ENCODE results near the gene ARHGAP31.

ARHGAP31 gene

GRCh38 chr3:119436977-119437376, 142.8 kb downstream of the ARHGAP31 start:
- Histone ChIP-seq H3K4me3 (ENCODE audit: low read length) (no peak overlapping the region), H3K9me3 (ENCODE audit: control insufficient read depth, insufficient read depth, low read length) (no peaks in the 10 kb centered on the region), H3K36me3 (ENCODE audit: control insufficient read depth, low read length) (peaks cover 65% of the 10 kb centered on the region), H3K4me2 (ENCODE audit: low read length) (no peak overlapping the region), H3F3A (ENCODE audit: control insufficient read depth, insufficient read depth) (no peaks in the 10 kb centered on the region), H3K27me3 (ENCODE audit: control insufficient read depth, low read length) (no peaks in the 10 kb centered on the region), H3K79me2 (ENCODE audit: control insufficient read depth, low read length) (no peaks in the 10 kb centered on the region), H3K4me1 (ENCODE audit: control insufficient read depth, low read length) (no peaks in the 10 kb centered on the region), H4K20me1 (ENCODE audit: control insufficient read depth, insufficient read depth, low read depth, low read length) (no peaks in the 10 kb centered on the region), H3K27ac (ENCODE audit: low read depth, low read length) (no peak overlapping the region), H3K9me2 (replicated peaks; ENCODE audit: control insufficient read depth, low read length) (no peaks in the 10 kb centered on the region)
- TF ChIP-seq EZH2phosphoT487 (IDR thresholded peaks at IDR 0.05; ENCODE audit: borderline replicate concordance, low read length) (no peak), CTCF (IDR thresholded peaks at IDR 0.05; ENCODE audit: low read depth, low read length, poor library complexity, severe bottlenecking) (no peak)

- H3K27ac ChIP-seq (ENCODE audit: low read depth, low read length), result no peak overlapping the region
- TF ChIP-seq CTCF (IDR thresholded peaks at IDR 0.05; ENCODE audit: low read depth, low read length, poor library complexity, severe bottlenecking), result no peak
- no peak for TF ChIP-seq EZH2phosphoT487 (IDR thresholded peaks at IDR 0.05; ENCODE audit: borderline replicate concordance, low read length)
- H3K79me2 ChIP-seq (ENCODE audit: control insufficient read depth, low read length), result no peaks in the 10 kb centered on the region
- no peaks in the 10 kb centered on the region for H3K27me3 ChIP-seq (ENCODE audit: control insufficient read depth, low read length)
- H3F3A ChIP-seq (ENCODE audit: control insufficient read depth, insufficient read depth), result no peaks in the 10 kb centered on the region
- H3K9me3 ChIP-seq (ENCODE audit: control insufficient read depth, insufficient read depth, low read length), result no peaks in the 10 kb centered on the region
- H3K4me1 ChIP-seq (ENCODE audit: control insufficient read depth, low read length), result no peaks in the 10 kb centered on the region
- peaks cover 67% of the 10 kb centered on the region for H3K36me3 ChIP-seq (ENCODE audit: control insufficient read depth, low read length)
- H3K9me2 ChIP-seq (replicated peaks; ENCODE audit: control insufficient read depth, low read length), result no peaks in the 10 kb centered on the region
- H3K4me2 ChIP-seq (ENCODE audit: low read length), result no peak overlapping the region
- no peak overlapping the region for H3K4me3 ChIP-seq (ENCODE audit: low read length)
- no peaks in the 10 kb centered on the region for H4K20me1 ChIP-seq (ENCODE audit: control insufficient read depth, insufficient read depth, low read depth, low read length)
Observed at GRCh38 chr3:119437691-119438258, 143.6 kb downstream of the ARHGAP31 start.

GRCh38 chr3:119443179-119443578, 149.0 kb downstream of the ARHGAP31 start:
- H3K4me3 ChIP-seq (ENCODE audit: low read length), result no peak overlapping the region
- H4K20me1 ChIP-seq (ENCODE audit: control insufficient read depth, insufficient read depth, low read depth, low read length), result no peaks in the 10 kb centered on the region
- H3K9me3 ChIP-seq (ENCODE audit: control insufficient read depth, insufficient read depth, low read length), result no peaks in the 10 kb centered on the region
- H3K79me2 ChIP-seq (ENCODE audit: control insufficient read depth, low read length), result no peaks in the 10 kb centered on the region
- TF ChIP-seq EZH2phosphoT487 (IDR thresholded peaks at IDR 0.05; ENCODE audit: borderline replicate concordance, low read length), result no peak
- TF ChIP-seq CTCF (IDR thresholded peaks at IDR 0.05; ENCODE audit: low read depth, low read length, poor library complexity, severe bottlenecking), result no peak
- no peak overlapping the region for H3K4me2 ChIP-seq (ENCODE audit: low read length)
- H3F3A ChIP-seq (ENCODE audit: control insufficient read depth, insufficient read depth), result no peaks in the 10 kb centered on the region
- no peaks in the 10 kb centered on the region for H3K27me3 ChIP-seq (ENCODE audit: control insufficient read depth, low read length)
- no peaks in the 10 kb centered on the region for H3K9me2 ChIP-seq (replicated peaks; ENCODE audit: control insufficient read depth, low read length)
- H3K36me3 ChIP-seq (ENCODE audit: control insufficient read depth, low read length), result peaks cover 55% of the 10 kb centered on the region
- no peaks in the 10 kb centered on the region for H3K4me1 ChIP-seq (ENCODE audit: control insufficient read depth, low read length)
- no peak overlapping the region for H3K27ac ChIP-seq (ENCODE audit: low read depth, low read length)
